Astrocyte (in vitro differentiated cells and primary cell): ENCODE data around the gene TMIE.

ENCODE experiments used
- CTCF ChIP-seq: IDR thresholded peaks from 2 replicates; pipeline ENCODE4 v1.5.1; 2011; ENCODE audit warnings: low read depth, mild to moderate bottlenecking, inconsistent platforms, low read length, moderate library complexity; ENCODE audit not compliant: insufficient read depth
- EZH2 ChIP-seq: IDR thresholded peaks from 2 replicates; pipeline ENCODE4 v1.6.1; 2012; ENCODE audit warnings: mild to moderate bottlenecking, low read length, inconsistent platforms; ENCODE audit not compliant: insufficient read depth

DNA sequence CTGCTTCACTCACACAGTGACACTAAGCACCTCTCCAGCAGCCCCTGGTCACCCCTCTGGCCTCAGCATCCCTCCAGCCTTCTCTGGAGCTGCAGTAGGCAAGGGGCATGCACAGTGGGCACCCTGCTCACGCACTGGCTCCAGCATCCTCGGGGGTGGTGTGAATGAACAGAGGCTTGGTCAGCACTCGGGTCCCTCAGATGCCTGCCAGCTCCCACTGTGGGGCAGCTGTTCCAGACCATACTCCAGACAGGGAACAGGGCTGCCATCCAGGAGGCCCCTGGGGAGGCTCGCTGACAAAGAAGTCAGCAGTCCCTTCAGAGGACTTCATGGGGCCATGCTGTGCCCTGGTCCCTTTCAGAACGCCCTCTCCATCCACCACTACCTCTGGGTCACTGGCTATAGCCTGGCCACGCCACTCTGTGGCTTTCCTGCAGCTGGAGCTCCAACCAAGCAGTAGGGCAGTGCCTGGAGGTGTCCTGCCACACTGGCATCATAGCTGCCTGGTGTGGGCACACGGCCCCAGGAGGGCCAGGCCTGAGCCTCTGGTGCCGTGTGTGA, 34.1 kb upstream of the TMIE start:
- TF ChIP-seq EZH2 (no peak), CTCF (no peak)
